Measurements from ENCODE around the gene PDIA6. TPM values are rescaled to one million over a fixed set of nuclear protein-coding genes. Genes with fewer than 3 reads are reported as not detected.

PDIA6 gene
- total RNA-seq, 4 donors from 2014 or later: 63.7 to 91.1 (median 77.9) TPM

GRCh38 chr2:10831400-10831985, 18.9 kb upstream of the PDIA6 start:
- TF ChIP-seq, protein P1, sequence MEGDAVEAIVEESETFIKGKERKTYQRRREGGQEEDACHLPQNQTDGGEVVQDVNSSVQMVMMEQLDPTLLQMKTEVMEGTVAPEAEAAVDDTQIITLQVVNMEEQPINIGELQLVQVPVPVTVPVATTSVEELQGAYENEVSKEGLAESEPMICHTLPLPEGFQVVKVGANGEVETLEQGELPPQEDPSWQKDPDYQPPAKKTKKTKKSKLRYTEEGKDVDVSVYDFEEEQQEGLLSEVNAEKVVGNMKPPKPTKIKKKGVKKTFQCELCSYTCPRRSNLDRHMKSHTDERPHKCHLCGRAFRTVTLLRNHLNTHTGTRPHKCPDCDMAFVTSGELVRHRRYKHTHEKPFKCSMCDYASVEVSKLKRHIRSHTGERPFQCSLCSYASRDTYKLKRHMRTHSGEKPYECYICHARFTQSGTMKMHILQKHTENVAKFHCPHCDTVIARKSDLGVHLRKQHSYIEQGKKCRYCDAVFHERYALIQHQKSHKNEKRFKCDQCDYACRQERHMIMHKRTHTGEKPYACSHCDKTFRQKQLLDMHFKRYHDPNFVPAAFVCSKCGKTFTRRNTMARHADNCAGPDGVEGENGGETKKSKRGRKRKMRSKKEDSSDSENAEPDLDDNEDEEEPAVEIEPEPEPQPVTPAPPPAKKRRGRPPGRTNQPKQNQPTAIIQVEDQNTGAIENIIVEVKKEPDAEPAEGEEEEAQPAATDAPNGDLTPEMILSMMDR (IDR thresholded peaks at IDR 0.05): no peak
- no peak for TF ChIP-seq POLR2A (IDR thresholded peaks at IDR 0.05)
- no peak overlapping the region for H3K27ac ChIP-seq
- H3K9me3 ChIP-seq: no peaks in the 10 kb centered on the region
- no peak overlapping the region for H3K4me3 ChIP-seq
- no peaks in the 10 kb centered on the region for H3K27me3 ChIP-seq
- H3K4me1 ChIP-seq: peaks cover 0 to 16% (median 2%) of the 10 kb centered on the region in 4 donors
- DNase-seq: no peak
- no peaks in the 10 kb centered on the region for H3K36me3 ChIP-seq

GRCh38 chr2:10830641-10831399, 18.2 kb upstream of the PDIA6 start:
- no peak for DNase-seq
- Histone ChIP-seq H3K27me3 (no peaks in the 10 kb centered on the region), H3K36me3 (no peaks in the 10 kb centered on the region), H3K4me1 (peaks cover 0 to 16% (median 2%) of the 10 kb centered on the region in 4 donors), H3K9me3 (no peaks in the 10 kb centered on the region), H3K4me3 (no peak overlapping the region), H3K27ac (no peak overlapping the region)
- TF ChIP-seq, protein P1 (IDR thresholded peaks at IDR 0.05): no peak
- no peak for TF ChIP-seq POLR2A (IDR thresholded peaks at IDR 0.05)

GRCh38 chr2:10830203-10830602, 17.6 kb upstream of the PDIA6 start:
- TF ChIP-seq POLR2A (IDR thresholded peaks at IDR 0.05): no peak
- TF ChIP-seq, protein P1 (IDR thresholded peaks at IDR 0.05): no peak
- Histone ChIP-seq H3K27me3 (no peaks in the 10 kb centered on the region), H3K4me3 (no peak overlapping the region), H3K27ac (no peak overlapping the region), H3K9me3 (no peaks in the 10 kb centered on the region), H3K36me3 (no peaks in the 10 kb centered on the region), H3K4me1 (peaks cover 0 to 16% (median under 1%) of the 10 kb centered on the region in 4 donors)
- DNase-seq: no peak

- H3K27ac ChIP-seq: no peak overlapping the region
- H3K9me3 ChIP-seq: no peaks in the 10 kb centered on the region
- no peak overlapping the region for H3K4me3 ChIP-seq
- DNase-seq: no peak
- TF ChIP-seq POLR2A (IDR thresholded peaks at IDR 0.05): no peak
- TF ChIP-seq, protein P1 (IDR thresholded peaks at IDR 0.05): no peak
- H3K27me3 ChIP-seq: no peaks in the 10 kb centered on the region
- peaks cover 0 to 16% (median 0%) of the 10 kb centered on the region in 4 donors for H3K4me1 ChIP-seq
- no peaks in the 10 kb centered on the region for H3K36me3 ChIP-seq
These were observed 16.7 kb upstream of the PDIA6 start for GRCh38 chr2:10829299-10829698.

DNA sequence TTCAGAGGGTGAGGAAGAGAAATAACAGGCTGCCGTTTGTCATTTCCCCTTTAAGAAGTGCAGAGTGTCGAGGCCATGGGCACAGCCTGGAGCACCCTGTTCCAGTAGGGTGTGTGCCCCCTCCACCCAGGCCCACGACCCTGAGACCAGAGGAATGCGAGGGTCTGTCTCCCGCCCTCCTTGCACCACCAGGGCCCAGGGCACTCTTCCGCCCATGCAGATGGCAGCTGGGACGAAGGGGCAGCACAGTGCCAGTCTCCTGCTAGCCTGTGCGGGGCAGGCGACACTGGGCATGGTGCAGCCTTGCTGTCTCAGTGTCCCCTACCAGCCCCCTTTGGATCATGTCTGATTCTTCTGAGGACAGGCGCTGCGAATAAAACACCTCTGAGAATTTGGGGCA, 15.8 kb upstream of the PDIA6 start:
- H3K4me1 ChIP-seq: peaks cover 0 to 16% (median 0%) of the 10 kb centered on the region in 4 donors
- no peak overlapping the region for H3K27ac ChIP-seq
- TF ChIP-seq POLR2A (IDR thresholded peaks at IDR 0.05): no peak
- TF ChIP-seq, protein P1 (IDR thresholded peaks at IDR 0.05): no peak
- H3K9me3 ChIP-seq: no peaks in the 10 kb centered on the region
- DNase-seq: no peak
- H3K27me3 ChIP-seq: no peaks in the 10 kb centered on the region
- no peaks in the 10 kb centered on the region for H3K36me3 ChIP-seq
- no peak overlapping the region for H3K4me3 ChIP-seq

Data from Peyer's patch (tissue), 4 donors.